Stimulated activated CD4-positive, alpha-beta T cell treated with anti-CD3 and anti-CD28 coated beads, TNF-alpha, amount 100 ng/mL, for 4 hours (primary cell): ENCODE measurements around the gene CACNA1E.

Experiments
- DNase-seq, 3 experiments: peaks; one replicate each; pipeline ENCODE4 v3.0.0-alpha.2; 2020; ENCODE audit warnings: low read depth in 3 of 3

The CACNA1E gene

DNA sequence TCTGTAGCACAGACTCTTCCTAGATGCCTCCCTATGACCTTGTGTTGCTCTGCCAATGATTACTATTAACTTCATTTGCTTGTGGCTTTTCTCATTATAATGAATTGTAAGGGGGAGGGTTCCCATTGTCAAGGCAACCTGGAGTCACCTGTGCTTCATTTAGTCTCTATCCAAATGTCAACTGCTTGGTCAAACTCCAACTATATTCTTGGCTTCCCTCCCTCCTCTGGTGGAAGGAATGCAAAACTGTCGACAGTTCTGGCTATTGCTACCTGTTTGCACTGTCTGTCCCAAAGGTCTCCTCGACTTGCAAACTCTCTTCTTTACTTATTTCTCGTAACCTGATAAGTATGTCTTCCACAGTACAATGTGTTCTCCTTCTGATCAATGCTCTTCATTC is 100.3 kb downstream of the CACNA1E start:
- DNase-seq: no peak

DNA sequence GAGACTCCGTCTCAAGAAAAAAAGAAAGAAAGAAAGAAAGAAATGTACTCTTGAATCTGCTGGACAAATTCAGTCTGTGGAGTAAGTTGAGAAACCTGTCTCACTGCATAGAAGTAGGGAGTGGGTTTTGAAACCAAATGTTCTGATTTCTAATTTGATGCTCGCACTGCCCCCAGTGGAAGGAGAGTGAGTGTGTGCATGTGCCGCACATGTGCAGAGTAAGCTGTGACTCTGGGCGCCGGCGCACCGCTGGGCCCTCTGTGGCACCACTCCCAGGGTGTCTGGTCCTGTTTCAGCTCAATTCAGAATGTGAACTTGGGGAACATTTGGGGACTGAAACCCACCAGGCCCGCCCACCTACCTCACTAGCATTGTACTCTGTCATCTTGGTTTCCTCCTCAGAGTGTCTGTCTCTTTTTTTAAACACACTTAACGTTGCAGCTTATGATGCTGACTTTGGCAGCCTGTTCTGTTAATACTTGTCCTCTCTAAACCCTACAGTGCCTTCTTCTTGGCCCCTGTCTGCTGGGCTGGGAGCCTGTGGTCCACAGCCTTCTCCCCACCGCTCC is 104.6 kb downstream of the CACNA1E start:
- DNase-seq: no peak

DNA sequence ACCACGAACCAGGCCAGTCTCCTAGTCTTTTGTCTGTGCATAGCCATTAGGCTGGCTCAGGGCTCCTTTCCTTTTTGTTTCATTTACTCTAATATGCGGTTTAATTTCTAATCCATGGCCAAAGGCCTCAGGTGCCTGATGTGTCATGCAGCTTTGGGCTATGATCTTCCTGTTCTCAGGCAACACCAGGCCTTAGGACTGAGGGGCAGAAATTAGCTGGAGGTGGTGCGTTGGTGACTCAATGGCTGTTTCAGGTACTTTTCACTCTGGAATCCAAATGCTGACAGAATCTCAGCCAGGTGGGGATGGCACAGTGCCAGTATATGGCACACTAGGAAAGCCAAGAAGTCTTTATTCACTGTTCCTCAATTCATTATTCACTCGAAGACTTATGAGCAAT is 105.3 kb downstream of the CACNA1E start:
- DNase-seq: no peak

DNA sequence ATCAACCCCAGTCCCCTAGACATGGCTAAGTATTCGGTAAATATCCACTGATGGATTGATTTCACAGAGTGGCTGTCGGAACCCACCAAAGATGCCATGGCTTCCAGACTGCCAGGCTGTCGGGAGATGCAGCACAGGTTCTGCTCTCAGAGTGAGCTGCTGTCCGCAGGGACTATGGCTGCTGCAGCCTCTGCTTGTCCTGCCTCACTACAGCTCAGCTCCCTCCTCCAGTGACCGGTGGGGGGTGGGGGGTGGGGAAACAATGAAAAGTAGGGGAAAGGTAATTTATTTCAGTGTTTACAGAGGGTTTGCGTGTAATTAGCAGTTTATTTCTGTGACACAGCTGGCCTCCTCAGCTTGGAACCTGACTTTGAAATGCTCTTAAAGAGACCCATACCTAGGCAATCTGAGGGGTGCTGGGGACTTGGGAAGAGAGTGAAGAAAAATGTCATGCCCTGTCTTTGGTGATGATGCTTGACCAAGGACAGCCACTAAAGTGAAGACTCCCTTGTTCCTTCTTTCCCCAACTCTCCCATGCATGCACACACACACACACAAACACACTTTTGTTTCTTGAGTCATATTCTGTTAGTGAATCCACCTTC is 109.0 kb downstream of the CACNA1E start:
- DNase-seq: no peak

DNA sequence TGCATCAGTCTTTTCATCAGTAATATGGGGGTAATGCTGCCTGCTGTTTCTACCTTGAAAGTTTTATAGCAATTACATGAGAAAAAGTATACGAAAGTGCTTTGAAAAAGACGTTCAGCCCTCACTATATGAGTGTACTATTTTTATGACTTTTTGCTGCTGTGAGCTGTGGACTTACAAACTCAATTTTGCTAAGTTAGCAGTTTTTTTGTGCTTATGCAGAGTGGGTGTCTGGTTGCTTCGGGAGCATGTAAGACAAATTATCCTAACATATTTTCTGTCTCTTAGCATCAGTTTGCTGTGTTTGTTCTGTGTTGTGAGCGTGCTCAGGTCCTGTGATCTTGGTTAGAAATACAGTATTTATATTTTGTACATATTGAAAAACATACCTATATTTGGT is 109.7 kb downstream of the CACNA1E start:
- DNase-seq: no peak

DNA sequence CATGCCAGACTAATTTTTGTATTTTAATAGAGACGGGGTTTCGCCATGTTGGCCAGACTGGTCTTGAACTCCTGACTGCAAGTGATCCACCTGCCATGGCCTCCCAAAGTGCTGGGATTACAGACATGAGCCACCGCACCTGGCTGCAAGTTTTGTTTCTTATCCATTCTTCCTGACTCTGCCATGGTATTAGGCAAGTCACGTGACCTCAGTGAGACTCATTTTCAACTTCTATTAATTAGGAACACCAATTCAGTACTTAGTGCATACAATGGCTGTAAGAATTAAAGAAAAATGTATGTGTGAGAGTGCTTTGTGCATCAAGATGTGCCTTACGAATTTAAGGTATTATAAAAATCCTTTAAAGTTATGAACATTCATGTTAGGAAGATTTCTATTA is 111.2 kb downstream of the CACNA1E start:
- DNase-seq: no peak

DNA sequence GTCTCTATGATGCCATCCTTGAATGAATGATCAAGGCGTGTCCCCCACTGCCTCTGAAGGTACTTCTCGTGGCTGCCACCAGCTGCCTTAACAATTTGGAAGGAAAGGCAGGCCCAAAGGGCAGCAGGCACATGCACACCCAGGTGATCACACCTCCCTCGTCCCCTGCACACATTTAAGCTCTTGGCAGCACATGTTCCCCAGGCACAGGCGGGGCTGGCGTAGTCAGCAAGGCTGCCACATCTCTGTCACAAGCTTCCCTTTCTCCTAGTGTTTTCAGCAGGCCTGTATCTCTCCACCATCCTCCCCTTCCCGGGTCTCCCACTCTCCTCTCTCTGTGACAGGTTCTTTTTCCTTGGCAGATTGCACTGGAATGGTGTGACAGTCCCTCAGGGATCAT is 111.9 kb downstream of the CACNA1E start:
- DNase-seq: no peak

DNA sequence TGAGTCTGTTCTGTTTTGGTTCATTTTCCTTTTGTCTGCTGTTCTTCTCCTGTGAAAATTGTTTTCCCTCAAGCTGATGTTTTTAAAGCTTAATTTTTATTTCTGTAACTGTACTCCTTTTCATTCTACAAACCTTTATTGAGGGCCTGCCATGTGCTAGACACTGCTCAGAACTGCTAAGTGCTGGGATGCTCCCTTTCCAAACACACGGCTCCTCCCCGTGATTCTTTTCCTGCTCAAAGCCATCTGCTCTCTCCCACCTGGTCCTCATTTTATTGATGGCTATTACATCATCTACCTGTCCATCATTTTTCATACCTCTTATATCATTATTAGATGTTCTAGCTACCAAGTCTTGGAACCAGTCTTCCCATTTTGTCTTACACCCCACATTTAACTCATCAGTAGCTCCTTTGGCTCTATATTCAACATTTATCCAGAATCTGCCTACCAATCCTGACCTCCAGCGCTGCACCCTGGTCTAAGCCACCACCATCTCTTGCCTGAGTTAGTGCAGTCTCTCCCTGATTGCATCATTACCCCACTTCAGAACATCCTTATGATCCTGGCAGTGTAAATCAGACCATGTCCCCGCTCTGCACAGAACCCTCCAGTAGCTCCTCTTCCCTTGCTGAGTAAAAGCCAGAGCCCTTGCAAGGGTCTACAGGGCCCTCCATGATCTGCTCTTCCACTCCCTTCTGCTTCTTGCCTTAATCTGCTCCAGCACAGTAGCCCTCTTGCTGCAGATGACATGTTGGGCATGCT is 118.1 kb downstream of the CACNA1E start:
- DNase-seq: no peak

DNA sequence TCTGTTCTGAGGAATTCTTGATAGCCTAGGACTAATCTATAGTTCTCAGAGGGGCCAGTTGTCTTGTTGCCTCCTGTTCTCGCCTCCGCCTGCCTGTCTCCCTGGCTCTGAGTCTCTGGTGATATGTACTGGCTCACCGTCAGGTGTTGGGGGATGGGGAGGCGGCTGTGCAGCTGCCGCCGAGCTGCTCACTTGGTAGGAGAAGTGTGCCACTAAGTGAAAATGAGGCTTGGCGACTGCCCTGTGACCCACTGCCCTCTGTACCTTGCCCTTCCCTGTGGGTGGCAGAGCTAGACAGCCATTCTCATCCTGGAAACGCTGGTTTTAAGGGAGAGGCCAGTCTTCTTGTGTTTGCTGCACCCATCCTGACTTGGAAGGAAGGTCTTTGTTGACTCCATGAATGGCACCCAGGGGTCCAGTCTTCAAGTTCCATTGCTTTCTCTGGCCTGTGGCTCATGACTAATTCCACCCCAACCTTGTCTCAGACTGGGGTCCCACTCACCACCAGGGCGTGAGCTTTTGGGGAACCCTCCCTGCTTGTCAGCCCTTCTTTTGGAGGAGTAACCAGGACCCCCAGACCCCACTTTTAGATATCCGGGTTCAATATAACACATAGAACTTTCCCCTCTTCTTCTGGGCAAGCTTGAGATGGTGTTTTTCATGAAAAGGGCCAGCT is 120.6 kb downstream of the CACNA1E start:
- DNase-seq: no peak

DNA sequence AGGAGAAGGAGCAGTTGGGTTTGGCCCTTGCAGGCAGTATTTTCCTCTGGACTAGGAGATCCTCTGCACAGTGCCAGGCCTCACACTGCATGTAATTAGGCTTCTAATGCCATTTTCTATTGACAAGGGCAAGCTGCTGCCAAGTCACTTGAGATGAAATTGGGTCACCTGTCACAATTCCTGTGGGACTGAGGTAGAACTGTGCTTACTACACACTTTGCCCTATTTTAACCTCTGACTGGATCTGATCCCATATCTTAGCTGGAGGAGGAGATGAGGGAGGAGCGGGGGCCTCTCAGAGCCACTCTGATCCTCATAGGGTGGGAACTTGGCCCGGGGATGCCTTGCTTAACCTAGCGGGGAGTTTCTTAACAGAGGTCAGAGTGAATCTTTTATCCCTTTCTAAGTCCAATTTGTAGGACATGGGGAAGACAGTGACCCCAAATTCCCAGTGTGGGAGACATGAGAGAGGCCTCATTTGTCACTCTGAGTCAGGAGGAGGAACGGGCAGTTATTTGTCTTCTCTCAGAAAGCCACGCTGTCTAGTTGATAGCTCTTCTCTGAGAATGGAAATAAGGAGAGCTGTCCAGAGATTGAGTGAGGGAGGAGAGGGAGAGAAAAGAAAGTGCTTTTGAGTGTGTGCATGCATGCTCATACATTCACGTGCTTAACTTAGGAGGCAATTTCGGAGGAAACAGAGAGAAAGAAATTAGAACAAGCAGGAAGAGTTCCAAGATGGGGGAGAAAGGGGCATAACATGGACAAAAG is 121.3 kb downstream of the CACNA1E start:
- no peak for DNase-seq

DNA sequence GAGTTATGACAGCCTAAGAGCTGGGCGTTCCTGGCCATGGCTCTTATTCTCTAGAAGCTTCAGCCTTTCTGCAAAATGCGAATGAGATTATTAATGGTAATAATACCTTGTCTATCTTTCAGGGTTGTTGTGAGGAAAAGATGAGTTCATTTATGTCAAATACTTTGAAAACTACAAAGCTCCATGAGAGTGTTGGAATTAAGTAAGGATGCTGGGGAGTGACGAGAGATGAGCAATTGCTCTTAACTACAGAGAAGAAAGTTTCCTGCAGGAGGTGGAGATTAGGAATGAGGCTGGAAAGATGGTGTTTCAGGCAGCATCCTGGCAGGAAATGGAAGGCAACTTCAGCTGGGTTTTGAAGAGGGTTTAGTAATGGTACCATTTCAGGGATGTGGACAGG is 124.2 kb downstream of the CACNA1E start:
- DNase-seq: no peak

DNA sequence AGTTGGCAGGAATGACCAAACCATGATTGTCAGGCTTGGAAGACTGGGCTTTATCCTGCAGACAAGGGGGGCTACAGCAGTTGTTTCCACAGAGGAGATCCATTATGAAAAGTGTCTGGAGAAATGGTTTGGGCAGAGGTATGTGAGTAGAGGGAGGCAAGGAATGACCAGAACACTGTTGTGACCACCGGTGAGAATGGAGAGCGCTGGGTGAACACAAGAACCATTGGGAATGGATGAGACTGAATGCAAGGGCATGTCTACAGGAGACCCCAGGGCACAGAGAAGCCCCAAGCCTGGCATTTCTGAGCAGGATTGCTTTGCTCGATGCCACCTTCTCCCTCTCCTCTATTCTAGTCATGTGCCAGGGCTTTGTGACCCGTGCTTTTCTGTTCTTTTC is 125.1 kb downstream of the CACNA1E start:
- no peak for DNase-seq

DNA sequence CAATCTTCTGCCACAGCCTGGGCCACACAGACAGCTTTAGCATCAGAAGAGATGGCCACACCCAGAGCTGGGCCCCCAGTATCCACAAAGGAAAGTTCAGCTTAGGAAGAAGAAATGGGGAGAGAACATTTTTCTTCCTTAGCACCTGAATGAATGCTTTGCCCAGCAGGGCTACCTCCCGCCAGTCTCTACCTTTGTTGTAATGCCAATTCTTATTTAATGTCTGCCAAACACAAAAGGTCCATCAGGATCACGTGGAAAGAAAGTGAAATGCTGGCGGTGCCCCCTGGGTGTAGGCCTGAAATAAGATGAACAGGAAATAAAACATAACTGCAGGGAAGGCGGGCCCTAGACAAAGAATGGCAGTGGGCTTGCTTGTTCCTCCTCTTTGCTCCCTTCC is 125.6 kb downstream of the CACNA1E start:
- DNase-seq: no peak

DNA sequence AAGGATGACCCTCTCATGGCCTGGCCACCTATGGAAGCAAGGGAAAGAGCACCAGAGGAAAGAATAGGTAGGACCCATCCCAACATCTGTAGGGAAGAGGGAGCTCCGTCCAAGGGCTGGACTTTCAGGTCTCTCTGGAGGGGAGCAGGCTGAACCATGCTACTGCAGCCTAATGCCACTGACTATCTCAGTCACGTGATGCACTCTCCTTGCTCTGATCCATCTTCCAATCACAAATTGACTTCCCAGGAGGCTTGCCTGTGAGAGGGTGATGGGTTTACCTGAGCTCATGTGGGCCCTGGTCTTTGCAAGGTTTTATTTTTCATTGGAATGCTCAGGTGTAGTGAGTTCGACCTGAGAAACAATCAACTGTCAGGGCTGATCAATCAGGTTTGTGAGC is 128.8 kb downstream of the CACNA1E start:
- DNase-seq: no peak

DNA sequence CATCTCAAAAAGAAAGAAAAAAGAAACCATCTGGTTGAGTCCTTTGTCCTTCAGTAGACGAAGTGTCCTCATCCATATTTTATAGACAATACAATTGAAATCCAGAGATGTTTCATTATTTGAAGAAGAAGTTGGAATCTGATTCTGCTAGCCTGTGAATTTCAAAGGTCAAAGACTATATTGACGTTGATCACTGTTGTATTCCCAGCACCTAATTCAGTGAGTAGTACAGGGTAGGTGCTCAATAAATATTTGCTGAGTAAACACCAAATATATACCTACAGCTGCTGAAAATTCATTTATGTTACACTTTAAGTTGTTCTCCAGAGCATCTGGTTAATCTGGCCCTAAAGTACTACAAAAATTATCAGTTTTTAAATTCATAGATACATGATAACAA is 135.2 kb downstream of the CACNA1E start:
- DNase-seq: no peak

DNA sequence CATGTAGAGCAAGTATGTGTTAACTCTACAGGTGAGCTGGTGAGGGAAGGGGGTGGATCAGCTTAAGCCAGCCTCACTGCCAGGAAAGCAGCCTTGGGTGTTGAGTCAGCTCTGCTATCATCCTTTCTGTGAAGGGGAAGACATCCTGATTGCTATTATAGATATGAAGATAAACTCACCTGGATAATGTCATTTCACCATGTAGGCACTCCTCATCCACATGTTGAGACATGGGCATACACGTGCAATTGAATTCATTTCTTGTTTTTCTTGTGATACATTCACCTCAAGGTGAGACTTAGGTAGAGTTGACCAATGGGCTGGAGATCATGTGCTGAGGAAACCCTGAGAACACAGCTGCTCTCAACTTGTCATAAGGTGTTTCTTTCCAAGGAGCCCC is 136.9 kb downstream of the CACNA1E start:
- no peak for DNase-seq

DNA sequence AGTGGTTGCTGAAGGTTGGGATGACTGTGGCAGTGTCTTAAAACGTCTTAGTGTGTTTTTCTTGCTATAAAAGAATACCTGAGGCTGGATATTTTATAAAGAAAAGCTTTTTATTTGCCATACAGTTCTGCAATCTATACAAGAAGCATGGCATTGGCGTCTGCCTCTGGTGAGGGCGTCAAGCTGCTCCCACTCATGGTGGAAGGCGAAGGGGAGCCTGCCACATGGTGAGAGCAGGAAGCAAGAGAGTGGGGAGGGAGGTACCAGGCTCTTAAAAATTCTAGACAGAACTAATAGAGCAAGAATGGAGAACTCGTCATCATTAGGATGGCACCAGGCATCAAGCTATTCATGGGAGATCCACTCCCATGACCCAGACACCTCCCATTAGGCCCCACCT is 140.5 kb downstream of the CACNA1E start:
- no peak for DNase-seq

DNA sequence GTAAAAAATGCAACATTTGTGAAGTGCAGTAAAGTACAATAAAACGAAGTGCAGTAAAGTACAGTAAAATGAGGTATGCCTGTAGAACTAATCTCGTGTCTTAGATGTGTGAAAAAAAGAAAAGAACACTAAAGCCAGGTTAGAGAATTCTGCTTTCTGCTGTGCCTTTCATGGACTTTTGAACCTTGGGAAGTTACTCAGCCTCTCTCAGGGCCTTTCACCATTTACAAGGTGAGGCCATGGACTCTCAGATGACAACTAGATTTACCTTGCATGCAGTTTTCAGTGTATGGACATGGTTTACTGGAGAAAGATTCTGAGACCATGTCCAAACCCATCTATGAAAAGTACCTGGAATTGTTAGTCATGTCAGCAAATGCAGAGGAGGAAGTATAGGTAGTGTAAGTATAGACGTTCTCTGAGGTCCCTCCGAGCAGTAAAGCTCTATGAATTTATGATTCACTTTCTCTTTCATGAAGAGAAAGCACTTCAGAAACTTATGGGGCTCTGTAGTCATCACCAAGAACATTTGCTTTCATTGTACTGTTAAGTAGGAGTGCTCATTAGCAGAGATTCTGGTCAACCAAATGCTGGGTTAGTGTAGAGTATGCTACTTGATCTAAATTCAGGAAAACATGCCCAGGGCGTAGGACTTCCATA is 143.1 kb downstream of the CACNA1E start:
- DNase-seq: no peak

DNA sequence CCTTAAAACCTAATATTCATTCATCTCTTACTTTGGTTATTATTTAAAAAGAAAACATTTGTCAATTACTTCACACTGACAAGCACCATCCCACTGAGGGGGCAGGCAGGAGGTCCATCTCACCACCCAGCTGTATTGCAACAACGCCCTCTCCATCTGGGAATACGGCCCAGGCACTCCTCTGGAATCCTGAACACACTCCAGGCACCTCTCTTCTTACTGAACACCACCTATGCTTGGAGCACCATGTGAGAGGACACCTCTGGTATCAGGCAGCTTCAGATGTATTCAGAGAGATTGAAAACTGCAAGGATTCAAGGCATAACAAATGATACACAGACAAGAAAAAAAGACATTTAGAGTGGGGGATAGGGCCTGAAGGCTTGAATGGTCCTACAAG is 147.1 kb downstream of the CACNA1E start:
- DNase-seq: no peak

DNA sequence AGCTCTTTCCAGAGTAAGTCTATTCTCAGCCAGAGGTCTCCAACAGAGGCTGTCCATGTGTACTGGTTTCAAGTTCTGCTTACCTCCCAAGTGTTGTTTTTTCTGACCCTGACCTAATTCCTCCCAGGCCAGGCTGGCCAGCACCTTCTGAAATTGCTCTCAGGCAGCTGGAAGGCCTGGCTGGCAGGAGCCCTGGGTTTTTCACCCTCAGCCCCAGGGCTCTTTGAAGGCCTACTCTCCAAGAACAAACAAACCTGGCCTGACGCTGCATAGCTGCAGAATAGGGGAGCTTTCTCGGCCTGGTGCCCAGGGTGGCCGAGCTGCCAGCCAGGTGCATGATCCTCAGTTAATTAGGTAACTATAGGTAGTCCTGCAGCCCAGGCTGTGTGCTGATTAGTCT is 147.5 kb downstream of the CACNA1E start:
- DNase-seq: no peak

DNA sequence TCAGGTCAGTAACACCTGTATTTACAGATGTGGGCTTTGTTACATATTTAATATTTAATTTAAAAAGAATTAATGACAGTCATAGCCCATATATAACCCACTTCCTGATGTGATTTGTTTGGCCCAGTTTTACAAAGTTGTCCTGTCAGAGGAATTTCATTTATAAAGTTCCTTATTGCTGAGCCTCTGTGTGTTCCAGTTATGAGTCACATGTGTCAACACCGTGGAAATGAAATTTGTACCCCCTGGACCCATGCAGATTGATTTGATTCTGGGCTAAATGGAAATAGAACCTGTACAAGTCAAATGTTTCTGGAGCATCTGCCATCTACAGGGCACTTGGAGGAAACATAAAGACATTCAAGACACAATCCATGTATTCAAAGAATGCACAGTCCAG is 149.2 kb downstream of the CACNA1E start:
- DNase-seq: no peak

DNA sequence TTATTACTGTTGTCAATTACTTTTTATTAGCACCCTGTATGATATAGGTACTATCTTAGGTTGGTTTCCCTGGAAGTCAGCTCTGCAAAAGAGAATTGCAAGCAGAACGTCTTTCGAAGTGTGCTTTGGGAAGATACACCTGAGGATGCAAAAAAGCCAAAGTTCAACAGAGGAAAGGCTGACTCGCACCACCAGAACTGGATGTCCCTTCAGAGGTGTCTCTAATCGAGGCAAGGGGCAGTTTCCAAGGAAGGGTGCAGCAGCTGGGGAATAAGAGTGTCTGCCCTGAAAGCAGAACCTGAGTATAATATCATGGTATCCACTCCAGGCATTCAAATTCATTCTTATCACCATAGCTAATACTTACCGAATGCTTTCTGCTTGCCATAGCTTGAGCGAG is 149.6 kb downstream of the CACNA1E start:
- DNase-seq: no peak
